Keratinocyte (primary cell): Measurements from ENCODE around the gene VTI1A. TPM values are rescaled to one million over a fixed set of nuclear protein-coding genes. Genes with fewer than 3 reads are reported as not detected.
A peak's percentile ranks its signal among the peaks of the same experiment; 100 is the strongest.

Experiments used
- DNase-seq: peaks from one replicate; pipeline ENCODE4 v3.0.0-alpha.2; 2011; ENCODE audit warnings: low read depth, missing footprints, low spot score
- FAIRE-seq: peaks from 2 replicates; lab custom pipeline; 2011; peaks lifted over from hg19 to GRCh38; lab: Jason Lieb, UNC
- H2AFZ ChIP-seq: 2 replicates; pipeline ENCODE4 v1.6.0; 2012; ENCODE audit warnings: low read length, control low read depth, inconsistent platforms; ENCODE audit not compliant: control insufficient read depth
- H3K27ac ChIP-seq: 2 replicates; pipeline ENCODE4 v1.5.1; 2011; ENCODE audit warnings: low read length; ENCODE audit not compliant: control insufficient read depth, insufficient read depth
- H3K27me3 ChIP-seq: 3 replicates; pipeline ENCODE4 v1.6.0; 2011; ENCODE audit warnings: low read length; ENCODE audit not compliant: control insufficient read depth, insufficient read depth; ENCODE audit errors: extremely low read depth
- H3K36me3 ChIP-seq, 2 experiments: 2 replicates in 1 of 2; 3 replicates in 1 of 2; pipeline ENCODE4 v1.5.1; 2011; ENCODE audit warnings: low read length in 2 of 2, mild to moderate bottlenecking in 1 of 2; ENCODE audit not compliant: control insufficient read depth in 2 of 2, insufficient read depth in 2 of 2; ENCODE audit errors: extremely low read depth in 1 of 2
- H3K4me1 ChIP-seq: 3 replicates; pipeline ENCODE4 v1.5.1; 2011; ENCODE audit warnings: low read length; ENCODE audit not compliant: control insufficient read depth, insufficient read depth; ENCODE audit errors: extremely low read depth
- H3K4me2 ChIP-seq: 3 replicates; pipeline ENCODE4 v1.6.0; 2011; ENCODE audit warnings: low read depth, low read length; ENCODE audit not compliant: control insufficient read depth, insufficient read depth; ENCODE audit errors: extremely low read depth
- H3K4me3 ChIP-seq, 3 experiments: fragments of 200-600 bp in 1 of 3; sonication (generic) in 1 of 3; 2 replicates in 2 of 3; 3 replicates in 1 of 3; pipeline ENCODE4 v1.5.1; 2011 to 2016; ENCODE audit warnings: low read length in 3 of 3, mild to moderate bottlenecking in 3 of 3, control low read depth in 2 of 3, inconsistent platforms in 1 of 3, low read depth in 1 of 3, mixed read lengths in 1 of 3, mixed run types in 1 of 3, moderate library complexity in 1 of 3; ENCODE audit not compliant: control insufficient read depth in 2 of 3, insufficient read depth in 2 of 3; ENCODE audit errors: extremely low read depth in 1 of 3
- H3K79me2 ChIP-seq: 2 replicates; pipeline ENCODE4 v1.6.0; 2012; ENCODE audit warnings: low read length; ENCODE audit not compliant: control insufficient read depth, insufficient read depth
- H3K9ac ChIP-seq: 3 replicates; pipeline ENCODE4 v1.6.0; 2011; ENCODE audit warnings: low read length; ENCODE audit not compliant: control insufficient read depth, insufficient read depth; ENCODE audit errors: extremely low read depth
- H3K9me1 ChIP-seq: 3 replicates; pipeline ENCODE4 v1.6.0; 2011; ENCODE audit warnings: low read length; ENCODE audit not compliant: control insufficient read depth, insufficient read depth; ENCODE audit errors: extremely low read depth
- H3K9me3 ChIP-seq: 2 replicates; pipeline ENCODE4 v1.5.1; 2012; ENCODE audit warnings: low read depth, low read length; ENCODE audit not compliant: control insufficient read depth
- H4K20me1 ChIP-seq: 3 replicates; pipeline ENCODE4 v1.6.0; 2011; ENCODE audit warnings: low read length; ENCODE audit not compliant: control insufficient read depth, insufficient read depth; ENCODE audit errors: extremely low read depth
- EZH2 ChIP-seq: IDR thresholded peaks from one replicate; pipeline ENCODE4 v1.6.1; 2012; ENCODE audit warnings: inconsistent platforms, mild to moderate bottlenecking, low read length, moderate library complexity
- dilution Hi-C: fragments of 300-500 bp; cut with MboI; formaldehyde crosslinking; loops from one replicate; pipeline ENCODE4 v1.7.0; 2020; ENCODE audit warnings: low sequenced_read_pairs; ENCODE audit not compliant: extremely low pct_ligation_motif_present
- polyA plus RNA-seq, 5 experiments: library from polyadenylated mRNA; depleted of rRNA in 3 of 5; stranded (reverse) in 3 of 5; stranded (forward) in 1 of 5; unstranded in 1 of 5; fragments of >200 nt; gene quantifications; 1 replicate in 1 of 5; 2 replicates in 3 of 5; 3 replicates in 1 of 5; pipeline versions ENCODE4 v1.2.1 to v1.2.3, GENCODE V29; 2011 to 2012; ENCODE audit warnings: missing spikeins in 2 of 5, low read depth in 1 of 5, low replicate concordance in 1 of 5
- TF ChIP-seq, protein P1 (sequence below), 3 experiments: IDR thresholded peaks in 1 of 3; conservative IDR thresholded peaks in 1 of 3; optimal IDR thresholded peaks in 1 of 3; 2 replicates in 2 of 3; 3 replicates in 1 of 3; pipeline versions ENCODE3 to v1.5.1; 2011; ENCODE audit warnings: low read length in 3 of 3, mild to moderate bottlenecking in 3 of 3, moderate library complexity in 2 of 3, control low read depth in 1 of 3, inconsistent platforms in 1 of 3; ENCODE audit not compliant: insufficient read depth in 2 of 3; ENCODE audit errors: extremely low read depth in 1 of 3

The VTI1A gene
- polyA plus RNA-seq, 1 donor (not counting 4 experiments of a cell fraction or from before 2014, with no cell fraction given): 18.5 TPM

DNA sequence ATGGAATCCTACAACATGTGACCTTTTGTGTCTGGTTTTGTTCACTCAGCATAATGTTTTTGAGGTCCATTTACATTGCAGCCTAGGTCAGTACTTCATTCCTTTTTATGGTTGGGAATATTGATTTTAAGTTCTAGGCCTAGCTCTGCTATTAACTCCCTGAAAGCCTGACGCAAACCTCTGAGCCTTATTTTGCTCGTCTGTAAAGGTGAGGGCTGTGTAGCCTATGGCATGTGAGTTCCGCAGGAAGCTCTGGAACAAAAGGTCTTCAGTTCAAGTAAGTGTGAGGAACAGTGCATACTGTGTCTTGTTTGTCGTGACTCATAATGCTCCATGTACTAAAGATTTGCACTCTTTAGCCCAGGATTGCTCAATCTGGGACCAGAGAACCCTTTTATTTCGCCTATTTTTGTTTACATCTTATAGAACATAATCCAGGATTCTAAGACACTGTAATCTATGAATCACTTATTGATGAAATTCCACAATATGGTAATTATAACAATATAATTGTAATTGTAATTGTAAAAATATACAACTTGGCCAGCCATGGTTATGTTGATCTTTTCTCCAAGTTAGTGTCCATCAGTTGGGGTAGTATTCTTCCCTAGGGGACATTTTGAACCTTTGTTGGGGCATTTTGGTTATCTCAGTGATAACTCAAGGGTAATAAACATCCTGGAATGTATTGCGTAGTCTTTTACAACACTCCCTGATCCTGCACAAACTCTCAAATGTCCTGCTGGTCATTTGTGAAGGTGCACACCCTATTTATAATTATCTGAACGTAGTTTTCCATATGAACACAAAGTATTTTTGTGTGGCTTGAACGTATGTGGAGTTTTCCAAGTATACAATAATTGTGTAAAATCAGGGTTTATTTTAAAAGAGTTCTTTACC lies 184.7 kb downstream of the VTI1A start:
- Histone ChIP-seq H3K36me3 (no peaks in the 10 kb centered on the region), H3K9me3 (no peaks in the 10 kb centered on the region), H3K4me1 (peaks cover 21% of the 10 kb centered on the region), H3K79me2 (no peaks in the 10 kb centered on the region), H4K20me1 (no peaks in the 10 kb centered on the region), H2AFZ (no peak overlapping the region), H3K9me1 (no peaks in the 10 kb centered on the region), H3K27ac (peak overlapping the region; percentile 19), H3K4me2 (no peak overlapping the region), H3K9ac (no peak overlapping the region), H3K27me3 (no peaks in the 10 kb centered on the region), H3K4me3 (no peak overlapping the region)
- dilution Hi-C loops: no loop called here
- no peak for TF ChIP-seq EZH2
- peak; percentile 89 for FAIRE-seq
- no peak for DNase-seq

DNA sequence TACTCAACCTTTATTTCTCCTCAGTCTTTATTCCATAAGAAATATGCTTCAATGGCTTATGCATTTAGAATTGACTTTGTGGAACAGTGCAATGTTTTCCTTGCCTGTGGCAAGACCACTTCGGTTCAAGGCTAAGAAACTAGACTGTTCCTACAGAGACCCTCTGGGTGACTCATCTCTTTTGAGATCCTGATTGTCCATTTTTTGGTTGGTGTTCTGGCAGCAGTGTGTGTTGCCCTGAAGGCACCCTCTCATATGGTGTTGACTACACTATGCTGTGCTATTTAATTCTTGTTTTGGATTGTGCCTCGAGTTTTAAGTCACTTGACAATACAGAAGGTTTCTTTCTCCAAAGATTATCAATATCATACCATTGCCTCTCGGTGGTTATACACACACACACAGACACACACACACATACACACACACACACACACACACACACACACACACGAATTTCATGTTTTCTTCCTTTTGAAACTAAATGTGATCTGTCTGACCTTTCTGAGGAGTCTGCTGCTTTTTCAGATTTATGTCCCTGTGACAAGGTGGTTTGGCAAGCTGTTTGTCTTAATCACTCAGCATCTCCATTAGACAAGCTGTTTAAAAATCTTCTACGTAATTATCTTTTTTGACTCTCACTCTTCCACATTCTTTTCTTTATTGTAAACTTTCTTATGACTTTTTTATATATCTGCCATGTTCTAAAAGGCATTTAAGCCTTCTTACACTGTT lies 187.2 kb downstream of the VTI1A start:
- no peak for TF ChIP-seq EZH2
- TF ChIP-seq, protein P1, sequence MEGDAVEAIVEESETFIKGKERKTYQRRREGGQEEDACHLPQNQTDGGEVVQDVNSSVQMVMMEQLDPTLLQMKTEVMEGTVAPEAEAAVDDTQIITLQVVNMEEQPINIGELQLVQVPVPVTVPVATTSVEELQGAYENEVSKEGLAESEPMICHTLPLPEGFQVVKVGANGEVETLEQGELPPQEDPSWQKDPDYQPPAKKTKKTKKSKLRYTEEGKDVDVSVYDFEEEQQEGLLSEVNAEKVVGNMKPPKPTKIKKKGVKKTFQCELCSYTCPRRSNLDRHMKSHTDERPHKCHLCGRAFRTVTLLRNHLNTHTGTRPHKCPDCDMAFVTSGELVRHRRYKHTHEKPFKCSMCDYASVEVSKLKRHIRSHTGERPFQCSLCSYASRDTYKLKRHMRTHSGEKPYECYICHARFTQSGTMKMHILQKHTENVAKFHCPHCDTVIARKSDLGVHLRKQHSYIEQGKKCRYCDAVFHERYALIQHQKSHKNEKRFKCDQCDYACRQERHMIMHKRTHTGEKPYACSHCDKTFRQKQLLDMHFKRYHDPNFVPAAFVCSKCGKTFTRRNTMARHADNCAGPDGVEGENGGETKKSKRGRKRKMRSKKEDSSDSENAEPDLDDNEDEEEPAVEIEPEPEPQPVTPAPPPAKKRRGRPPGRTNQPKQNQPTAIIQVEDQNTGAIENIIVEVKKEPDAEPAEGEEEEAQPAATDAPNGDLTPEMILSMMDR (optimal IDR thresholded peaks at IDR 0.05 in 1 of 3, IDR thresholded peaks at IDR 0.05 in 1 of 3, conservative IDR thresholded peaks at IDR 0.05 in 1 of 3; ENCODE audit: extremely low read depth in 1 of 3, insufficient read depth in 2 of 3, low read length in 3 of 3): no peak
- FAIRE-seq (peak; percentile 75), DNase-seq (no peak)
- Histone ChIP-seq H3K9ac (no peak overlapping the region), H3K27ac (no peak overlapping the region), H3K4me3 (no peak overlapping the region), H3K27me3 (no peaks in the 10 kb centered on the region), H3K4me2 (peak overlapping the region; percentile 48), H3K4me1 (peaks cover 21% of the 10 kb centered on the region), H3K9me1 (no peaks in the 10 kb centered on the region), H4K20me1 (no peaks in the 10 kb centered on the region), H2AFZ (no peak overlapping the region), H3K9me3 (no peaks in the 10 kb centered on the region), H3K36me3 (no peaks in the 10 kb centered on the region), H3K79me2 (no peaks in the 10 kb centered on the region)
- dilution Hi-C loops: no loop called here
